Upper lobe of right lung (tissue), 1 donor: ENCODE results near the gene JAGN1. TPM values are rescaled to one million over a fixed set of nuclear protein-coding genes. Genes with fewer than 3 reads are reported as not detected.
"Not testable (repeated sequence)": the region's sequence is repeated elsewhere in the genome, so short reads cannot be mapped to it uniquely, and the experiment has no call there.

Experiments used
- ATAC-seq: fragments of 200-7000 bp; cut with Tn5 transposase; one replicate; pipeline ENCODE4 v1.9.1; 2020; ENCODE audit warnings: mild to moderate bottlenecking, moderate library complexity
- DNase-seq: peaks from one replicate; pipeline ENCODE4 v3.0.0-alpha.2; 2020
- H3K27ac ChIP-seq: fragments of 200-600 bp; one replicate; pipeline ENCODE4 v1.8.0; 2022
- H3K27me3 ChIP-seq: fragments of 200-600 bp; one replicate; pipeline ENCODE4 v1.8.0; 2022; ENCODE audit warnings: mild to moderate bottlenecking
- H3K36me3 ChIP-seq: fragments of 200-600 bp; one replicate; pipeline ENCODE4 v1.8.0; 2022
- H3K4me1 ChIP-seq: fragments of 200-600 bp; one replicate; pipeline ENCODE4 v1.8.0; 2022
- H3K4me3 ChIP-seq: fragments of 200-600 bp; one replicate; pipeline ENCODE4 v1.8.0; 2022; ENCODE audit warnings: mild to moderate bottlenecking
- H3K9me3 ChIP-seq: fragments of 200-600 bp; one replicate; pipeline ENCODE4 v1.8.0; 2022
- intact Hi-C: fragments of 100-400 bp; cut with DNase I; formaldehyde crosslinking; loops from one replicate; pipeline ENCODE4 v1.11.0; 2022
- total RNA-seq: library from RNA; stranded (reverse); fragmentation: NEBNext Ultra II Directional; extraction: Animal tissue kit (Norgen Biotek cat#: 25700); gene quantifications from one replicate; pipeline ENCODE4 v1.2.1, GENCODE V29; 2021
- TF ChIP-seq, protein P1 (sequence below): fragments of 200-600 bp; IDR thresholded peaks from one replicate; pipeline ENCODE4 v1.8.0; 2022; ENCODE audit warnings: antibody characterized with exemption
- donor health status: DM: no; HTN: yes; CAD: no; lungs with severe emphysema.

Gene JAGN1
- total RNA-seq, 1 donor from 2014 or later: 28.7 TPM

- intact Hi-C loops: no loop called here
- H3K27ac ChIP-seq: peak overlapping the region; percentile 97
Measured at GRCh38 chr3:9891072-9891622, 737 bp downstream of the JAGN1 start.

DNA sequence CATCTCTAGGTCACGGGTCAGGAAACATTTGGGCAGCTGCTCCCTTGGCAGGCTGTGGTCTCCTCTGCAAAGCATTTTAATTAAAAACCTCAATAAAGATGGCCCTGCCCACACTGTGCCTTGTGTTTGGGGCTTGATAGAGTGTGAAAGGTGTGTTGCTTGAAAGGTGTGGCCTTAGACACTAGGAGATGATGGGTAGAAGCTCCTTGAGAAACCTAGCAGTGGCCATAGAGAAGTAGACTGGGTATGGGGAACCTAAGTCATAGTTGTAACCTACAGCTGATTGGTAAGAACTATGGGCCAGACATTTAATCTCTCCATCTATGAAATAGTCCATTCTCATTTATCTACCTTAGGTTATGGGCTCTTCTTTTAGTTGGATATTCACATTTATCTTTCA is 3.3 kb downstream of the JAGN1 start:
- peaks cover 18% of the 10 kb centered on the region for H3K4me1 ChIP-seq

More at GRCh38 chr3:9891072-9891622, 737 bp downstream of the JAGN1 start:
- peaks cover 11% of the 10 kb centered on the region for H3K36me3 ChIP-seq
- no peak for DNase-seq
- no peaks in the 10 kb centered on the region for H3K27me3 ChIP-seq
- H3K4me3 ChIP-seq: peak overlapping the region; percentile 94
- H3K9me3 ChIP-seq: no peaks in the 10 kb centered on the region
- TF ChIP-seq, protein P1, sequence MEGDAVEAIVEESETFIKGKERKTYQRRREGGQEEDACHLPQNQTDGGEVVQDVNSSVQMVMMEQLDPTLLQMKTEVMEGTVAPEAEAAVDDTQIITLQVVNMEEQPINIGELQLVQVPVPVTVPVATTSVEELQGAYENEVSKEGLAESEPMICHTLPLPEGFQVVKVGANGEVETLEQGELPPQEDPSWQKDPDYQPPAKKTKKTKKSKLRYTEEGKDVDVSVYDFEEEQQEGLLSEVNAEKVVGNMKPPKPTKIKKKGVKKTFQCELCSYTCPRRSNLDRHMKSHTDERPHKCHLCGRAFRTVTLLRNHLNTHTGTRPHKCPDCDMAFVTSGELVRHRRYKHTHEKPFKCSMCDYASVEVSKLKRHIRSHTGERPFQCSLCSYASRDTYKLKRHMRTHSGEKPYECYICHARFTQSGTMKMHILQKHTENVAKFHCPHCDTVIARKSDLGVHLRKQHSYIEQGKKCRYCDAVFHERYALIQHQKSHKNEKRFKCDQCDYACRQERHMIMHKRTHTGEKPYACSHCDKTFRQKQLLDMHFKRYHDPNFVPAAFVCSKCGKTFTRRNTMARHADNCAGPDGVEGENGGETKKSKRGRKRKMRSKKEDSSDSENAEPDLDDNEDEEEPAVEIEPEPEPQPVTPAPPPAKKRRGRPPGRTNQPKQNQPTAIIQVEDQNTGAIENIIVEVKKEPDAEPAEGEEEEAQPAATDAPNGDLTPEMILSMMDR: no peak
- peaks cover 4% of the 10 kb centered on the region for H3K4me1 ChIP-seq
- ATAC-seq: no peak

GRCh38 chr3:9895715-9896114 is 5.3 kb downstream of the JAGN1 start:
- DNase-seq, ATAC-seq, intact Hi-C loops, H3K9me3 ChIP-seq, H3K27ac ChIP-seq, H3K27me3 ChIP-seq, H3K4me3 ChIP-seq: not testable (repeated sequence)
- Histone ChIP-seq H3K4me1 (peaks cover 19% of the 10 kb centered on the region), H3K36me3 (peaks cover 11% of the 10 kb centered on the region)

More for the DNA sequence above, 3.3 kb downstream of the JAGN1 start:
- Histone ChIP-seq H3K36me3 (peaks cover 11% of the 10 kb centered on the region), H3K27me3 (no peaks in the 10 kb centered on the region), H3K9me3 (no peaks in the 10 kb centered on the region), H3K4me3 (no peak overlapping the region), H3K27ac (no peak overlapping the region)
- ATAC-seq (no peak), DNase-seq (no peak)
- TF ChIP-seq, protein P1: no peak
- intact Hi-C loops: no loop called here

- peaks cover 15% of the 10 kb centered on the region for H3K4me1 ChIP-seq
- intact Hi-C loops, H3K9me3 ChIP-seq, ATAC-seq, DNase-seq, H3K27me3 ChIP-seq, H3K4me3 ChIP-seq: not testable (repeated sequence)
- peaks cover 11% of the 10 kb centered on the region for H3K36me3 ChIP-seq
- H3K27ac ChIP-seq: peak overlapping the region; percentile 74
Measured at GRCh38 chr3:9896755-9897407, 6.5 kb downstream of the JAGN1 start.

- Histone ChIP-seq H3K27ac (peak overlapping the region; percentile 74), H3K9me3 (no peaks in the 10 kb centered on the region), H3K4me1 (peaks cover 20% of the 10 kb centered on the region), H3K27me3 (no peaks in the 10 kb centered on the region), H3K4me3 (no peak overlapping the region), H3K36me3 (peaks cover 7% of the 10 kb centered on the region)
- DNase-seq (no peak), ATAC-seq (peak; percentile 86)
- TF ChIP-seq, protein P1: no peak
- intact Hi-C loops: no loop called here
Measured at GRCh38 chr3:9897408-9898372, 7.3 kb downstream of the JAGN1 start.

GRCh38 chr3:9898467-9899241 is 8.2 kb downstream of the JAGN1 start:
- intact Hi-C loops: no loop called here
- Histone ChIP-seq H3K27ac (peak overlapping the region; percentile 74), H3K4me1 (peaks cover 20% of the 10 kb centered on the region), H3K36me3 (no peaks in the 10 kb centered on the region), H3K9me3 (no peaks in the 10 kb centered on the region), H3K27me3 (no peaks in the 10 kb centered on the region), H3K4me3 (no peak overlapping the region)
- peak; percentile 32 for ATAC-seq
- TF ChIP-seq, protein P1: no peak
- DNase-seq: no peak
